SU-DHL-6 (cell line): ENCODE results near the gene EHMT2.

Source experiments
- CTCF ChIP-seq: fragments of 200-600 bp; sonication (generic); IDR thresholded peaks from one replicate; pipeline ENCODE4 v1.5.1; 2017; ENCODE audit warnings: antibody characterized with exemption, mild to moderate bottlenecking, low read length, moderate library complexity; ENCODE audit not compliant: insufficient read depth, poor library complexity, severe bottlenecking
- EZH2phosphoT487 ChIP-seq: fragments of 200-600 bp; sonication (generic), shearing (Covaris generic); conservative IDR thresholded peaks from 2 replicates; pipeline ENCODE4 v1.6.1; 2018; ENCODE audit warnings: mild to moderate bottlenecking, antibody characterized with exemption, low read length, moderate library complexity, mixed read lengths

- no peak for TF ChIP-seq CTCF
- no peak for TF ChIP-seq EZH2phosphoT487
Observed at GRCh38 chr6:31908791-31909190, 11.3 kb upstream of the EHMT2 start.
